ENCODE results near the gene REV3L. TPM values are rescaled to one million over a fixed set of nuclear protein-coding genes. Genes with fewer than 3 reads are reported as not detected.

REV3L gene
- total and polyA plus RNA-seq, 2 of the 13 experiments (the other 11 are each of a cell fraction or from before 2014, with no cell fraction given): 12.8 to 31.3 TPM

DNA sequence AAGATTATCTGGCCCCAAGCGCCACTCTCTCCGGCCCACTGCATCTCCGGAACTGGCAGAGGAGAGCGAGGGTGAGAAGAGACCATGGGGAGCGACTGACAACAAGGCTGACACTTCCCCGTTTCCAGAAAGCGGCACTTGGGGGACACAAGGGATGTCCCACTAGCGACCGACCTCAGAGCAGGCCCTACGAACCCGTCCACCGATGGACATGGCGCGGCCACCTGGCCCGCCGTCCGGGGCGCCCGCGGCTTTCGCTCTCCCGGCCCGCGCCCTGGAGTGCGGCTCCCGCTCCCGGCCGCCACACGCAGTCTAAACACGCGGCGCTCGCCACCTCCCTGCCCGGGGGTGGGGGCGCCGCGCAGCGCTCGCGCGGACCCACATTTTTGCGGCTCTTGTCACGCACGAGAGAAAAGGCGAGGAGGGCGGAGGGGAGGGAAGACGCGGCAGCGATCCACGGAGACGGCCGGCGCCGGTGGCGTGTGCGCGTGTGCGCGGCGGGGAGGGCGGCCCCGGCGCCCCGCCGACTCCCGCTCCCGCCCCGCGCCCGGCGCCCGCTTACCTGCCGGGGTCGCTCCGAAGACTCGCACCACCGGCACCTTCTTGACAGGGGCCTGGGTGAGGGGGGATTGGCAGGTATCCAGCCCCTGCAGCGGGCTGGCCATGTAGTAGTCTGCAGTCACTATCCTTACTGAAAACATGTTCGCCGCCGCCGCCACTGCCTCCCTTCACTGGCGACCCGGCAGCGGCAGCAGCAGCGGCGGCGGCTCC lies 645 bp downstream of the REV3L start (continued):
- peak; percentile 5; the same call in 1 of the 2 replicates for TF ChIP-seq HDAC2 (CRISPR knock-in tag; IDR thresholded peaks at IDR 0.05)
- peak; percentile 19 for TF ChIP-seq PATZ1 (CRISPR knock-in tag; IDR thresholded peaks at IDR 0.05)
- TF ChIP-seq ZFAT (CRISPR knock-in tag; conservative IDR thresholded peaks at IDR 0.05): peak; percentile 62; the same call in 1 of the 2 replicates
- peak; percentile 76; the same call in 1 of the 2 replicates for TF ChIP-seq HBP1 (CRISPR knock-in tag; IDR thresholded peaks at IDR 0.05; ENCODE audit: low read depth)
- TF ChIP-seq CREB3 (CRISPR knock-in tag; IDR thresholded peaks at IDR 0.05): 0 out of 2 replicates have a peak, but pooled peaks have one; percentile 29
- TF ChIP-seq ZNF816 (CRISPR knock-in tag; IDR thresholded peaks at IDR 0.05; ENCODE audit: borderline replicate concordance): peak; percentile 92
- 0 out of 2 replicates have a peak, but pooled peaks have one; percentile 26 for TF ChIP-seq ZNF691 (CRISPR knock-in tag; IDR thresholded peaks at IDR 0.05; ENCODE audit: borderline replicate concordance, low read depth)
- peak; percentile 35; the same call in 1 of the 2 replicates for TF ChIP-seq PHF8 (CRISPR knock-in tag; IDR thresholded peaks at IDR 0.05)
- TF ChIP-seq MEIS1 (CRISPR knock-in tag; IDR thresholded peaks at IDR 0.05; ENCODE audit: borderline replicate concordance): 0 out of 2 replicates have a peak, but pooled peaks have one; percentile 27
- TF ChIP-seq KDM2A (CRISPR knock-in tag; IDR thresholded peaks at IDR 0.05; ENCODE audit: borderline replicate concordance, low read depth): no peak; the same call in 1 of the 2 replicates
- TF ChIP-seq, protein P1, sequence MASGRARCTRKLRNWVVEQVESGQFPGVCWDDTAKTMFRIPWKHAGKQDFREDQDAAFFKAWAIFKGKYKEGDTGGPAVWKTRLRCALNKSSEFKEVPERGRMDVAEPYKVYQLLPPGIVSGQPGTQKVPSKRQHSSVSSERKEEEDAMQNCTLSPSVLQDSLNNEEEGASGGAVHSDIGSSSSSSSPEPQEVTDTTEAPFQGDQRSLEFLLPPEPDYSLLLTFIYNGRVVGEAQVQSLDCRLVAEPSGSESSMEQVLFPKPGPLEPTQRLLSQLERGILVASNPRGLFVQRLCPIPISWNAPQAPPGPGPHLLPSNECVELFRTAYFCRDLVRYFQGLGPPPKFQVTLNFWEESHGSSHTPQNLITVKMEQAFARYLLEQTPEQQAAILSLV (CRISPR knock-in tag; IDR thresholded peaks at IDR 0.05; ENCODE audit: borderline replicate concordance): no peak
- 0 out of 2 replicates have a peak, but pooled peaks have one; percentile 14 for TF ChIP-seq ZNF235 (CRISPR knock-in tag; IDR thresholded peaks at IDR 0.05; ENCODE audit: borderline replicate concordance)
- peak; percentile 87 for TF ChIP-seq MEIS2 (CRISPR knock-in tag; IDR thresholded peaks at IDR 0.05)
- TF ChIP-seq, protein P2, sequence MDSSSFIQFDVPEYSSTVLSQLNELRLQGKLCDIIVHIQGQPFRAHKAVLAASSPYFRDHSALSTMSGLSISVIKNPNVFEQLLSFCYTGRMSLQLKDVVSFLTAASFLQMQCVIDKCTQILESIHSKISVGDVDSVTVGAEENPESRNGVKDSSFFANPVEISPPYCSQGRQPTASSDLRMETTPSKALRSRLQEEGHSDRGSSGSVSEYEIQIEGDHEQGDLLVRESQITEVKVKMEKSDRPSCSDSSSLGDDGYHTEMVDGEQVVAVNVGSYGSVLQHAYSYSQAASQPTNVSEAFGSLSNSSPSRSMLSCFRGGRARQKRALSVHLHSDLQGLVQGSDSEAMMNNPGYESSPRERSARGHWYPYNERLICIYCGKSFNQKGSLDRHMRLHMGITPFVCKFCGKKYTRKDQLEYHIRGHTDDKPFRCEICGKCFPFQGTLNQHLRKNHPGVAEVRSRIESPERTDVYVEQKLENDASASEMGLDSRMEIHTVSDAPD (CRISPR knock-in tag; IDR thresholded peaks at IDR 0.05): peak; percentile 21; the same call in 1 of the 2 replicates
- peak; percentile 34; the same call in 1 of the 2 replicates for TF ChIP-seq SAP130 (CRISPR knock-in tag; IDR thresholded peaks at IDR 0.05; ENCODE audit: low read depth)
- peak; percentile 46 for TF ChIP-seq MXD4 (CRISPR knock-in tag; IDR thresholded peaks at IDR 0.05)
- no peak for TF ChIP-seq ZNF101 (CRISPR knock-in tag; IDR thresholded peaks at IDR 0.05; ENCODE audit: borderline replicate concordance, low read depth)
- no peak for TF ChIP-seq TFDP2 (CRISPR knock-in tag; IDR thresholded peaks at IDR 0.05)
- TF ChIP-seq NFATC3 (CRISPR knock-in tag; IDR thresholded peaks at IDR 0.05): no peak

Measured in HepG2 (cell line).